Retinal pigment epithelial cell (primary cell): ENCODE results near the gene MCFD2.

ENCODE experiments used
- DNase-seq: peaks from one replicate; pipeline ENCODE4 v3.0.0-alpha.2; 2010; ENCODE audit warnings: low read depth
- H3K4me3 ChIP-seq: 2 replicates; pipeline ENCODE4 v1.5.1; 2011; ENCODE audit warnings: mild to moderate bottlenecking, low read length, control low read depth, moderate library complexity
- TF ChIP-seq, protein P1 (sequence below): conservative IDR thresholded peaks from 2 replicates; pipeline ENCODE4 v1.5.1; 2011; ENCODE audit warnings: low read depth, low read length, control low read depth, inconsistent platforms

The MCFD2 gene

GRCh38 chr2:46855805-46856204 is 59.8 kb downstream of the MCFD2 start:
- no peak overlapping the region for H3K4me3 ChIP-seq
- TF ChIP-seq, protein P1, sequence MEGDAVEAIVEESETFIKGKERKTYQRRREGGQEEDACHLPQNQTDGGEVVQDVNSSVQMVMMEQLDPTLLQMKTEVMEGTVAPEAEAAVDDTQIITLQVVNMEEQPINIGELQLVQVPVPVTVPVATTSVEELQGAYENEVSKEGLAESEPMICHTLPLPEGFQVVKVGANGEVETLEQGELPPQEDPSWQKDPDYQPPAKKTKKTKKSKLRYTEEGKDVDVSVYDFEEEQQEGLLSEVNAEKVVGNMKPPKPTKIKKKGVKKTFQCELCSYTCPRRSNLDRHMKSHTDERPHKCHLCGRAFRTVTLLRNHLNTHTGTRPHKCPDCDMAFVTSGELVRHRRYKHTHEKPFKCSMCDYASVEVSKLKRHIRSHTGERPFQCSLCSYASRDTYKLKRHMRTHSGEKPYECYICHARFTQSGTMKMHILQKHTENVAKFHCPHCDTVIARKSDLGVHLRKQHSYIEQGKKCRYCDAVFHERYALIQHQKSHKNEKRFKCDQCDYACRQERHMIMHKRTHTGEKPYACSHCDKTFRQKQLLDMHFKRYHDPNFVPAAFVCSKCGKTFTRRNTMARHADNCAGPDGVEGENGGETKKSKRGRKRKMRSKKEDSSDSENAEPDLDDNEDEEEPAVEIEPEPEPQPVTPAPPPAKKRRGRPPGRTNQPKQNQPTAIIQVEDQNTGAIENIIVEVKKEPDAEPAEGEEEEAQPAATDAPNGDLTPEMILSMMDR = no peak
- DNase-seq = no peak

DNA sequence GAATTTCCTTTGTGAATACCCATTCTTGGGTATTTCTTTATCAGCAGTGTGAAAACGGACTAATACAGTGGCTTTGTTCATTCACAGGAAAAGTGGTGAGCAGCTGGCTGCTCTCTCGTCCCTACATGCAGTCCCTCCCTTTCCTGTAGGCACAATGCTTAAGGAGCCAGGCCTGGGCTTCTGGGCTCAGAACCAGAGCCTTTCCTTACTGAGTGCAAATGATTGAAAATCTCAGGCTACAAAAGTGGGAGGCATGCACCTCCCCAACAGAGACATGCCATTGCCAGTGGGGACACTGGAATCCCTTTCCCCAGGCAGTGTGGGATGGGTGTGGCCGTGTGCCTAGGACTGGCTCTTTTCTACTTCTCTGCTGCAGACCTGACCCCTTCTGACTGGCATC is 61.3 kb downstream of the MCFD2 start:
- TF ChIP-seq, protein P1 = no peak
- H3K4me3 ChIP-seq = no peak overlapping the region
- no peak for DNase-seq

GRCh38 chr2:46852598-46852997 is 63.0 kb downstream of the MCFD2 start:
- no peak overlapping the region for H3K4me3 ChIP-seq
- DNase-seq = no peak
- TF ChIP-seq, protein P1 = no peak

DNA sequence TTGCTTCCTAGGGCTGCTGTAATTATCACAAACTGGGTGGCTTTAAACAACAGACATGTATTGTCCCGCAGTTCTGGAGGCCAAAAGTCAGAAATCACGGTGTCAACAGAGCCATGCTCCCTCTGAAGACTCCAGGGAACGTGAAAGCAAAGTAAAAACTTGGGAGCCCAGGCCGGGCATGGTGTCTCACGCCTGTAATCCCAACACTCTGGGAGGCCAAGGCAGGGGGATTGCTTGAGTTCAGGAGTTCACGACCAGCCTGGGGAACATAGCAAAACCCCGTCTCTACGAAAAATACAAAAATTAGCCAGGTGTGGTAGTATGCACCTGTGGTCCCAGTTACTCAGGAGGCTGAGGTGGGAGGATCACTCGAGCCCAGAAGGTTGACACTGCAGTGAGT is 63.5 kb downstream of the MCFD2 start:
- DNase-seq = no peak
- H3K4me3 ChIP-seq = no peak overlapping the region
- TF ChIP-seq, protein P1 = no peak
